Endodermal cell (in vitro differentiated cells): ENCODE results near the gene INF2. TPM values are rescaled to one million over a fixed set of nuclear protein-coding genes. Genes with fewer than 3 reads are reported as not detected.
"Not testable (repeated sequence)": the region's sequence is repeated elsewhere in the genome, so short reads cannot be mapped to it uniquely, and the experiment has no call there.

Experiments used
- DNase-seq: peaks from one replicate; pipeline ENCODE4 v3.0.0-alpha.2; 2017
- H3K27ac ChIP-seq: 2 replicates; pipeline ENCODE4 v1.5.1; 2013; ENCODE audit warnings: mild to moderate bottlenecking, low read depth, low read length, moderate library complexity
- H3K27me3 ChIP-seq: 2 replicates; pipeline ENCODE4 v1.6.1; 2013; ENCODE audit warnings: mild to moderate bottlenecking, low read length, moderate library complexity; ENCODE audit not compliant: insufficient read depth, control insufficient read depth, poor library complexity, severe bottlenecking
- H3K36me3 ChIP-seq: 2 replicates; pipeline ENCODE4 v1.7.0; 2013; ENCODE audit warnings: mild to moderate bottlenecking, low read length, moderate library complexity; ENCODE audit not compliant: control insufficient read depth, insufficient read depth
- H3K4me1 ChIP-seq: one replicate; pipeline ENCODE4 v1.7.0; 2013; ENCODE audit warnings: low read length; ENCODE audit not compliant: control insufficient read depth, insufficient read depth
- H3K4me3 ChIP-seq: 2 replicates; pipeline ENCODE4 v1.5.1; 2013; ENCODE audit warnings: mild to moderate bottlenecking, low read length, moderate library complexity
- H3K9ac ChIP-seq: 2 replicates; pipeline ENCODE4 v1.6.1; 2013; ENCODE audit warnings: mild to moderate bottlenecking, low read length, moderate library complexity; ENCODE audit not compliant: poor library complexity, severe bottlenecking; ENCODE audit errors: extremely low read depth
- H3K9me3 ChIP-seq: 2 replicates; pipeline ENCODE4 v1.6.1; 2013; ENCODE audit warnings: mild to moderate bottlenecking, low read length, moderate library complexity; ENCODE audit not compliant: control insufficient read depth
- H3K27ac Mint-ChIP-seq: 2 replicates; pipeline ENCODE4 v1.8.0; 2020; ENCODE audit warnings: mixed read lengths
- H3K27me3 Mint-ChIP-seq: 2 replicates; pipeline ENCODE4 v1.8.0; 2021; ENCODE audit warnings: mild to moderate bottlenecking, mixed read lengths; ENCODE audit not compliant: insufficient read depth
- H3K36me3 Mint-ChIP-seq: 2 replicates; pipeline ENCODE4 v1.8.0; 2020; ENCODE audit warnings: low read depth, mixed read lengths
- H3K4me1 Mint-ChIP-seq: 2 replicates; pipeline ENCODE4 v1.8.0; 2020; ENCODE audit warnings: mixed read lengths
- H3K4me3 Mint-ChIP-seq: 2 replicates; pipeline ENCODE4 v1.8.0; 2020; ENCODE audit warnings: mild to moderate bottlenecking, moderate library complexity, mixed read lengths
- H3K9me3 Mint-ChIP-seq: 2 replicates; pipeline ENCODE4 v1.8.0; 2020; ENCODE audit warnings: mild to moderate bottlenecking, mixed read lengths
- CTCF ChIP-seq: fragments of 200-600 bp; sonication (generic); conservative IDR thresholded peaks from 2 replicates; pipeline ENCODE4 v1.5.0; 2021; ENCODE audit warnings: antibody characterized with exemption, mild to moderate bottlenecking
- WGBS, 2 experiments: methylation state at CpG; one replicate each; pipeline versions ENCODE4 v1.1.5 to v1.1.7; 2013; ENCODE audit warnings: missing lambda C conversion rate in 2 of 2, mixed read lengths in 1 of 2; ENCODE audit not compliant: insufficient coverage in 1 of 2, insufficient read length in 1 of 2; 5-methylcytosine and 5-hydroxymethylcytosine counted together
- total RNA-seq, 2 donors: library from RNA; stranded (reverse); fragmentation: NEBNext Ultra II Directional in 1 of 2; extraction: Animal tissue kit (Norgen Biotek cat#: 25700) in 1 of 2; gene quantifications; 2 replicates in 1 of 2; 3 replicates in 1 of 2; pipeline ENCODE4 v1.2.1, GENCODE V29; 2021

Gene INF2
- total RNA-seq, 2 donors from 2014 or later: 99.7 to 114 TPM

DNA sequence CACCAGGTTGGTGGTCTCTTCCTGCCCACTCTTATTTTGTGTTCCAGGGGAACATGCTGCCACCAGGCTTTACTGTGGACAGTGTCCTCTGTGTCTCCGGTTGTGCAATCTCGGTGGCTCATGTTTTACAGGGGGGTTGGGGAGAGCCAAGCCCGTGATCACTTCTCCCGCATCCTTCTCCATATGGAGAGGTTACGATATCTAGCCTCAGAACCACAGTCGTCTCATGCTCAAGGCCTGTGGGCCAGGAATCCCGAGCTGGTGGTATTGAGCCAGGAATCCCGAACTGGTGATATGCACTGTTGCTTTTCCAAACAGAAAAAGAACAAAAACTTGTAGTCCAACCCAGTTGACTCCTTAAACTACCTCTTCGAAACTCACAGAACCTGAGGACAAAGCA lies 37.0 kb upstream of the INF2 start:
- Mint-ChIP-seq H3K4me1 (no peaks in the 10 kb centered on the region), H3K27me3 (peaks cover 42% of the 10 kb centered on the region), H3K36me3 (peaks cover 6% of the 10 kb centered on the region), H3K27ac (no peak overlapping the region), H3K9me3 (peaks cover 39% of the 10 kb centered on the region), H3K4me3 (no peak overlapping the region)
- Histone ChIP-seq H3K36me3 (no peaks in the 10 kb centered on the region), H3K4me1 (no peaks in the 10 kb centered on the region), H3K4me3 (no peak overlapping the region), H3K9me3 (peaks cover 13% of the 10 kb centered on the region), H3K9ac (no peak overlapping the region), H3K27ac (no peak overlapping the region), H3K27me3 (no peaks in the 10 kb centered on the region)
- 97% methylated on average over 6 to 9 of the region's 9 CpGs for WGBS, 2 experiments
- no peak for TF ChIP-seq CTCF
- no peak for DNase-seq

DNA sequence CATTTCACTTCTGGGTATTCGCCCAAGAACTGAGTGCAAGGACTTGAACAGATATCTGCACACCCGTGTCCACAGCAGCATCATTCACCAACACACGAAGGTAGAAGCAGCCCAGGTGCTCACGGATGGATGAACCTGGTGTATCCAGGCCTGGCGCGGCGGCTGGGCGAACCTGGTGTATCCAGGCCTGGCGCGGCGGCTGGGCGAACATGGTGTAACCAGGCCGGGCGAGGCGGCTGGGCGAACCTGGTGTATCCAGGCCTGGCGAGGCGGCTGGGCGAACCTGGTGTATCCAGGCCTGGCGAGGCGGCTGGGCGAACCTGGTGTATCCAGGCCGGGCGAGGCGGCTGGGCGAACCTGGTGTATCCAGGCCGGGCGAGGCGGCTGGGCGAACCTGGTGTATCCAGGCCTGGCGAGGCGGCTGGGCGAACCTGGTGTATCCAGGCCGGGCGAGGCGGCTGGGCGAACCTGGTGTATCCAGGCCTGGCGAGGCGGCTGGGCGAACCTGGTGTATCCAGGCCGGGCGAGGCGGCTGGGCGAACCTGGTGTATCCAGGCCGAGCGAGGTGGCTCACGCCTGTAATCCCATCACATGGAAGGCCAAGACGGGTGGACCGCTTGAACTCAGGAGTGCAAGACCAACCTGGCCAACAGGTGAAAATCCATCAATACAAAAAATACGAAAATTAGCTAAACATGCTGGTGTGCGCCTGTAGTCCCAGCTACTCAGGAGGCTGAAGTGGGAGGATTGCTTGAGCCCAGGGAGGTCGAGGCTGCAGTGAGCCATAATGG lies 36.1 kb upstream of the INF2 start:
- H3K27ac Mint-ChIP-seq, H3K4me1 Mint-ChIP-seq, H3K4me1 ChIP-seq, H3K9ac ChIP-seq, H3K27me3 ChIP-seq, H3K9me3 ChIP-seq, H3K4me3 Mint-ChIP-seq, H3K36me3 ChIP-seq, DNase-seq, H3K4me3 ChIP-seq, H3K27ac ChIP-seq, H3K36me3 Mint-ChIP-seq: not testable (repeated sequence)
- Mint-ChIP-seq H3K9me3 (peaks cover 35% of the 10 kb centered on the region), H3K27me3 (peaks cover 42% of the 10 kb centered on the region)
- 78 to 91% methylated on average over 7 to 47 of the region's 52 CpGs for WGBS, 2 experiments

GRCh38 chr14:104654119-104654518 lies 35.3 kb upstream of the INF2 start:
- Mint-ChIP-seq H3K9me3 (peaks cover 35% of the 10 kb centered on the region), H3K36me3 (peaks cover 6% of the 10 kb centered on the region), H3K27me3 (peaks cover 45% of the 10 kb centered on the region), H3K4me1 (no peaks in the 10 kb centered on the region), H3K4me3 (no peak overlapping the region), H3K27ac (no peak overlapping the region)
- H3K27ac ChIP-seq: no peak overlapping the region
- no peaks in the 10 kb centered on the region for H3K36me3 ChIP-seq
- H3K9me3 ChIP-seq: peaks cover 8% of the 10 kb centered on the region
- no peaks in the 10 kb centered on the region for H3K4me1 ChIP-seq
- no peaks in the 10 kb centered on the region for H3K27me3 ChIP-seq
- WGBS, 2 experiments: 92 to 93% methylated on average over 6 of the region's 6 CpGs
- H3K4me3 ChIP-seq: no peak overlapping the region
- TF ChIP-seq CTCF: no peak
- no peak for DNase-seq
- no peak overlapping the region for H3K9ac ChIP-seq
